Astrocyte (in vitro differentiated cells and primary cell): ENCODE results near the gene ADM. TPM values are rescaled to one million over a fixed set of nuclear protein-coding genes. Genes with fewer than 3 reads are reported as not detected.

Source experiments
- DNase-seq: peaks from one replicate; pipeline ENCODE4 v3.0.0-alpha.2; 2010; ENCODE audit warnings: low read depth
- FAIRE-seq: peaks from 2 replicates; lab custom pipeline; 2011; peaks lifted over from hg19 to GRCh38; lab: Jason Lieb, UNC
- H2AFZ ChIP-seq: 2 replicates; pipeline ENCODE4 v1.6.0; 2012; ENCODE audit warnings: low read depth, low read length, inconsistent platforms
- H3K27ac ChIP-seq: 2 replicates; pipeline ENCODE4 v1.5.1; 2011; ENCODE audit warnings: low read depth, low read length, inconsistent platforms
- H3K27me3 ChIP-seq: 2 replicates; pipeline ENCODE4 v1.6.0; 2011; ENCODE audit warnings: low read length, inconsistent platforms; ENCODE audit not compliant: insufficient read depth
- H3K36me3 ChIP-seq: 2 replicates; pipeline ENCODE4 v1.5.1; 2011; ENCODE audit warnings: low read length, inconsistent platforms; ENCODE audit not compliant: insufficient read depth
- H3K4me1 ChIP-seq: 2 replicates; pipeline ENCODE4 v1.5.1; 2011; ENCODE audit warnings: low read length, inconsistent platforms; ENCODE audit not compliant: insufficient read depth
- H3K4me2 ChIP-seq: 2 replicates; pipeline ENCODE4 v1.6.0; 2012; ENCODE audit warnings: low read length, inconsistent platforms
- H3K4me3 ChIP-seq: 2 replicates; pipeline ENCODE4 v1.5.1; 2011; ENCODE audit warnings: low read depth, mild to moderate bottlenecking, low read length, inconsistent platforms; ENCODE audit not compliant: insufficient read depth
- H3K79me2 ChIP-seq: 2 replicates; pipeline ENCODE4 v1.6.0; 2012; ENCODE audit warnings: mild to moderate bottlenecking, low read length, inconsistent platforms; ENCODE audit not compliant: insufficient read depth
- H3K9ac ChIP-seq: 2 replicates; pipeline ENCODE4 v1.6.0; 2012; ENCODE audit warnings: mild to moderate bottlenecking, low read length, inconsistent platforms
- H3K9me3 ChIP-seq: 2 replicates; pipeline ENCODE4 v1.5.1; 2012; ENCODE audit warnings: low read depth, mild to moderate bottlenecking, low read length, inconsistent platforms; ENCODE audit not compliant: insufficient read depth
- H4K20me1 ChIP-seq: 2 replicates; pipeline ENCODE4 v1.6.0; 2012; ENCODE audit warnings: low read length, inconsistent platforms; ENCODE audit not compliant: insufficient read depth
- H3K27ac Mint-ChIP-seq: one replicate; pipeline ENCODE4 v1.8.0; 2021; ENCODE audit warnings: mild to moderate bottlenecking, mixed read lengths; ENCODE audit not compliant: unreplicated experiment
- H3K27me3 Mint-ChIP-seq: one replicate; pipeline ENCODE4 v1.8.0; 2021; ENCODE audit warnings: low read depth, mixed read lengths; ENCODE audit not compliant: unreplicated experiment
- H3K36me3 Mint-ChIP-seq: one replicate; pipeline ENCODE4 v1.8.0; 2021; ENCODE audit warnings: low read depth, mixed read lengths; ENCODE audit not compliant: unreplicated experiment
- H3K4me1 Mint-ChIP-seq: one replicate; pipeline ENCODE4 v1.8.0; 2021; ENCODE audit warnings: low read depth, mixed read lengths; ENCODE audit not compliant: unreplicated experiment
- H3K4me3 Mint-ChIP-seq: one replicate; pipeline ENCODE4 v1.8.0; 2021; ENCODE audit warnings: mild to moderate bottlenecking, moderate library complexity, mixed read lengths; ENCODE audit not compliant: unreplicated experiment
- H3K9me3 Mint-ChIP-seq: one replicate; pipeline ENCODE4 v1.8.0; 2021; ENCODE audit warnings: mild to moderate bottlenecking, mixed read lengths; ENCODE audit not compliant: unreplicated experiment
- EZH2 ChIP-seq: IDR thresholded peaks from 2 replicates; pipeline ENCODE4 v1.6.1; 2012; ENCODE audit warnings: mild to moderate bottlenecking, low read length, inconsistent platforms; ENCODE audit not compliant: insufficient read depth
- total RNA-seq: library from RNA; stranded (reverse); gene quantifications from 2 replicates; pipeline ENCODE4 v1.2.1, GENCODE V29; 2021
- TF ChIP-seq, protein P1 (sequence below): IDR thresholded peaks from 2 replicates; pipeline ENCODE4 v1.5.1; 2011; ENCODE audit warnings: low read depth, mild to moderate bottlenecking, inconsistent platforms, low read length, moderate library complexity; ENCODE audit not compliant: insufficient read depth

Gene ADM
- total RNA-seq, 1 donor from 2014 or later, result 78.7 TPM

DNA sequence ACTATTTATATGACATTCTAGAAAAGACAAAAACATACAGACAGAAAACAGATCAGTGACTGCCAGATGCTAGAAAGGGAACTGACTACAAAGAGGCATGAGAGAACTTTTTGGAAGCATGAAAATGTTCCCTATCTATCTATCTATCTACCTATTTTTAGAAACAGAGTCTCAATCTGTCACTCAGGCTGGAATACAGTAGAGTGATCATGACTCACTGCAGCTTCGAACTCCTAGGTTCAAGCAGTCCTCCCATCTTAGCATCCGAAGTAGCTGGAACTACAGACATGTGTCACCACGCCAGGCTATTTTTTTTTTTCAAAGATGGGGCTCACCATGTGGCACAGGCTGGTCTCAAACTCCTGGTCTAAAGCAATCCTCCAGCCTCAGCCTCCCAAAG lies 17.7 kb upstream of the ADM start:
- peaks cover 85% of the 10 kb centered on the region for H3K79me2 ChIP-seq
- no peaks in the 10 kb centered on the region for H3K9me3 Mint-ChIP-seq
- H3K27me3 Mint-ChIP-seq, result no peaks in the 10 kb centered on the region
- DNase-seq, result no peak
- H3K4me3 Mint-ChIP-seq, result no peak overlapping the region
- H3K4me2 ChIP-seq, result no peak overlapping the region
- H3K9ac ChIP-seq, result no peak overlapping the region
- H3K36me3 Mint-ChIP-seq, result peaks cover 5% of the 10 kb centered on the region
- H4K20me1 ChIP-seq, result peaks cover 62% of the 10 kb centered on the region
- H3K36me3 ChIP-seq, result no peaks in the 10 kb centered on the region
- H3K4me1 ChIP-seq, result no peaks in the 10 kb centered on the region
- TF ChIP-seq, protein P1, sequence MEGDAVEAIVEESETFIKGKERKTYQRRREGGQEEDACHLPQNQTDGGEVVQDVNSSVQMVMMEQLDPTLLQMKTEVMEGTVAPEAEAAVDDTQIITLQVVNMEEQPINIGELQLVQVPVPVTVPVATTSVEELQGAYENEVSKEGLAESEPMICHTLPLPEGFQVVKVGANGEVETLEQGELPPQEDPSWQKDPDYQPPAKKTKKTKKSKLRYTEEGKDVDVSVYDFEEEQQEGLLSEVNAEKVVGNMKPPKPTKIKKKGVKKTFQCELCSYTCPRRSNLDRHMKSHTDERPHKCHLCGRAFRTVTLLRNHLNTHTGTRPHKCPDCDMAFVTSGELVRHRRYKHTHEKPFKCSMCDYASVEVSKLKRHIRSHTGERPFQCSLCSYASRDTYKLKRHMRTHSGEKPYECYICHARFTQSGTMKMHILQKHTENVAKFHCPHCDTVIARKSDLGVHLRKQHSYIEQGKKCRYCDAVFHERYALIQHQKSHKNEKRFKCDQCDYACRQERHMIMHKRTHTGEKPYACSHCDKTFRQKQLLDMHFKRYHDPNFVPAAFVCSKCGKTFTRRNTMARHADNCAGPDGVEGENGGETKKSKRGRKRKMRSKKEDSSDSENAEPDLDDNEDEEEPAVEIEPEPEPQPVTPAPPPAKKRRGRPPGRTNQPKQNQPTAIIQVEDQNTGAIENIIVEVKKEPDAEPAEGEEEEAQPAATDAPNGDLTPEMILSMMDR, result no peak
- no peak for TF ChIP-seq EZH2
- no peak overlapping the region for H2AFZ ChIP-seq
- FAIRE-seq, result no peak
- no peak overlapping the region for H3K27ac ChIP-seq
- H3K9me3 ChIP-seq, result no peaks in the 10 kb centered on the region
- no peaks in the 10 kb centered on the region for H3K27me3 ChIP-seq
- no peak overlapping the region for H3K4me3 ChIP-seq
- H3K4me1 Mint-ChIP-seq, result peaks cover 11% of the 10 kb centered on the region
- H3K27ac Mint-ChIP-seq, result no peak overlapping the region

DNA sequence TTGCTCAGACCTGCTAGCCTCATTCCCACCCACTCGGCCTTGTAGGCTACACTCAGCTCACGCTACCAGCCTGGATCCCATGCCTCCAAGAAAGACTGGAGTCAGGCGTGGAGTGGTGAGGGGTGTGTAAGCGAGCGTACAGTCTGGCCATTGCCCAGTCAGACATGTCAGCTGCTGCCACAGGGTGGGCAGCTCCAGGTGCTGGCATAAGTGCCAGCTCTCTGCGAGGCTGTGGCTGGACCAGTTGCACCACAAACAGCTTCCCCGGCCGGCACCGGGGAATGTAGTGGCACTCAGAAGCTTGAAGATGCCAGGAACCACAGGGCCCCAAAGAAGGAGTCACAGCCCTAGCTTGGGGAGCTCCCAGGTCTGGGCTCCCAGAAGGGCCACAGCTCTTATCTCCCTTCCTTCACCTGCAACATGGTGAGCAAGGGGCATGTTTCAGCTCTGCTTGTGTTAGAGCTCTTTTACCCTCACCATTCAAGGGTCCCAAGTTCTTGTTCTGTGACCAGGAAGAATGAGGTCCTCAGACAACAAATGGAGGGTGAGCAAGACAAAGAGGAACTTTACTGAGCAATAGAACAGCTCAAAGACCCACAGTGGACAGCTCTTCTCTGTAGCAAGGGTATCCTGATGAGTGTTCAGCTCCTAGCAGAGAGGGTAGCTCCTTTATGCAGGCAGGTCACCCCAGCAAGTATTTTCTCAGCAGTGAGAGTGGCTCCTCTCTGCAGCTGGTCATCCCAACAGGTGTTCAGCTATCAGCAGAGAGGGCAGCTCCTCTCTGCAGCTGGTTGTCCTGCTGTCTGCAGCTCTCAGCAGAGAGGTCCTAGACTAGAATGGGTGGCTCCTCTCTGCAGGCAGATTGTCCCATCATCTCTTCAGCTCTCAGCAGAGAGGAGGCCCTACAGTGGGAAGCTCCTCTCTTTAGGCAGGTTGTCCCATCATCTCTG lies 16.8 kb upstream of the ADM start:
- H3K4me3 ChIP-seq, result no peak overlapping the region
- H3K9ac ChIP-seq, result no peak overlapping the region
- no peaks in the 10 kb centered on the region for H3K27me3 ChIP-seq
- Mint-ChIP-seq H3K4me1 (peaks cover 17% of the 10 kb centered on the region), H3K27ac (no peak overlapping the region), H3K9me3 (no peaks in the 10 kb centered on the region), H3K36me3 (peaks cover 5% of the 10 kb centered on the region), H3K4me3 (no peak overlapping the region), H3K27me3 (no peaks in the 10 kb centered on the region)
- no peak for TF ChIP-seq EZH2
- TF ChIP-seq, protein P1, result no peak
- H3K4me1 ChIP-seq, result peaks cover 3% of the 10 kb centered on the region
- no peak for FAIRE-seq
- no peak overlapping the region for H3K4me2 ChIP-seq
- no peaks in the 10 kb centered on the region for H3K9me3 ChIP-seq
- DNase-seq, result no peak
- H2AFZ ChIP-seq, result no peak overlapping the region
- no peaks in the 10 kb centered on the region for H3K36me3 ChIP-seq
- peaks cover 54% of the 10 kb centered on the region for H4K20me1 ChIP-seq
- peaks cover 85% of the 10 kb centered on the region for H3K79me2 ChIP-seq
- H3K27ac ChIP-seq, result no peak overlapping the region
